Neural cell (in vitro differentiated cells): ENCODE measurements around the gene OLIG1.

ENCODE experiments used
- POLR2AphosphoS5 ChIP-seq: IDR thresholded peaks from 2 replicates; pipeline ENCODE4 v1.6.1; 2012
- RAD21 ChIP-seq: fragments of 450-650 bp; conservative IDR thresholded peaks from 2 replicates; pipeline ENCODE4 v1.6.1; 2014; ENCODE audit warnings: antibody characterized with exemption, mild to moderate bottlenecking, moderate library complexity
- SMC3 ChIP-seq: fragments of 450-650 bp; conservative IDR thresholded peaks from 2 replicates; pipeline ENCODE4 v1.6.1; 2014; ENCODE audit warnings: antibody characterized with exemption, mild to moderate bottlenecking, moderate library complexity; ENCODE audit not compliant: poor library complexity

- no peak for TF ChIP-seq RAD21
- TF ChIP-seq POLR2AphosphoS5: peak; percentile 14
- TF ChIP-seq SMC3: no peak
Measured at GRCh38 chr21:33071770-33072306, 1.9 kb downstream of the OLIG1 start.
